ENCODE results near the gene SSX4B.
"Not testable (repeated sequence)": the region's sequence is repeated elsewhere in the genome, so short reads cannot be mapped to it uniquely, and the experiment has no call there.

SSX4B gene

GRCh38 chrX:48411860-48412259 lies at the start of gene SSX4B:
TSS of gene SSX4B (minus strand) at chrX:48411960. CDS start at chrX:48411372, 588 bp downstream.
- not testable (repeated sequence) for H2AFZ ChIP-seq (ENCODE audit: low read depth); H3K9ac ChIP-seq; H4K20me1 ChIP-seq (ENCODE audit: insufficient read depth); H3K79me2 ChIP-seq (ENCODE audit: insufficient read depth, low read depth); H3K36me3 ChIP-seq (ENCODE audit: insufficient read depth); H3K27me3 ChIP-seq (ENCODE audit: insufficient read depth, low read depth); H3K27ac ChIP-seq; H3K4me1 ChIP-seq (ENCODE audit: low read depth, poor library complexity, severe bottlenecking); H3K4me2 ChIP-seq; H3K4me3 ChIP-seq (IDR thresholded peaks at IDR 0.05; ENCODE audit: insufficient read depth, low read depth, low read length)

- H3K27me3 ChIP-seq (ENCODE audit: insufficient read depth, low read depth): no peaks in the 10 kb centered on the region
- H3K36me3 ChIP-seq (ENCODE audit: insufficient read depth): no peaks in the 10 kb centered on the region
- no peak overlapping the region for H3K4me3 ChIP-seq (IDR thresholded peaks at IDR 0.05; ENCODE audit: insufficient read depth, low read depth, low read length)
Measured at GRCh38 chrX:48460606-48461005, 48.8 kb upstream of the SSX4B start.

GRCh38 chrX:48460031-48460430 lies 48.3 kb upstream of the SSX4B start:
- H3K9ac ChIP-seq: no peak overlapping the region
- no peak overlapping the region for H3K27ac ChIP-seq
- H3K4me3 ChIP-seq (IDR thresholded peaks at IDR 0.05; ENCODE audit: insufficient read depth, low read depth, low read length): no peak overlapping the region
- H2AFZ ChIP-seq (ENCODE audit: low read depth): no peak overlapping the region
- H3K79me2 ChIP-seq (ENCODE audit: insufficient read depth, low read depth): peaks cover 12% of the 10 kb centered on the region; the same call in 1 of the 2 replicates
- H3K27me3 ChIP-seq (ENCODE audit: insufficient read depth, low read depth): no peaks in the 10 kb centered on the region
- no peak overlapping the region for H3K4me2 ChIP-seq
- peaks cover 3% of the 10 kb centered on the region for H3K4me1 ChIP-seq (ENCODE audit: low read depth, poor library complexity, severe bottlenecking)
- H4K20me1 ChIP-seq (ENCODE audit: insufficient read depth): no peaks in the 10 kb centered on the region
- TF ChIP-seq CTCF (conservative IDR thresholded peaks at IDR 0.05; ENCODE audit: low read depth, low read length): no peak
- no peaks in the 10 kb centered on the region for H3K36me3 ChIP-seq (ENCODE audit: insufficient read depth)

More at GRCh38 chrX:48460606-48461005, 48.8 kb upstream of the SSX4B start:
- H3K4me1 ChIP-seq (ENCODE audit: low read depth, poor library complexity, severe bottlenecking): peaks cover 8% of the 10 kb centered on the region
- TF ChIP-seq CTCF (conservative IDR thresholded peaks at IDR 0.05; ENCODE audit: low read depth, low read length): no peak
- H4K20me1 ChIP-seq (ENCODE audit: insufficient read depth): no peaks in the 10 kb centered on the region
- H3K27ac ChIP-seq: no peak overlapping the region
- peaks cover 17% of the 10 kb centered on the region; the same call in 1 of the 2 replicates for H3K79me2 ChIP-seq (ENCODE audit: insufficient read depth, low read depth)
- no peak overlapping the region for H3K4me2 ChIP-seq
- no peak overlapping the region for H3K9ac ChIP-seq
- no peak overlapping the region for H2AFZ ChIP-seq (ENCODE audit: low read depth)

- Histone ChIP-seq H3K79me2 (ENCODE audit: insufficient read depth, low read depth) (peaks cover 7% of the 10 kb centered on the region; the same call in 1 of the 2 replicates), H3K9ac (no peak overlapping the region), H3K4me2 (no peak overlapping the region), H4K20me1 (ENCODE audit: insufficient read depth) (no peaks in the 10 kb centered on the region), H3K36me3 (ENCODE audit: insufficient read depth) (no peaks in the 10 kb centered on the region), H3K27ac (no peak overlapping the region), H3K27me3 (ENCODE audit: insufficient read depth, low read depth) (no peaks in the 10 kb centered on the region), H3K4me3 (IDR thresholded peaks at IDR 0.05; ENCODE audit: insufficient read depth, low read depth, low read length) (no peak overlapping the region), H3K4me1 (ENCODE audit: low read depth, poor library complexity, severe bottlenecking) (peaks cover 3% of the 10 kb centered on the region), H2AFZ (ENCODE audit: low read depth) (no peak overlapping the region)
- no peak for TF ChIP-seq CTCF (conservative IDR thresholded peaks at IDR 0.05; ENCODE audit: low read depth, low read length)
Measured at GRCh38 chrX:48459483-48459882, 47.7 kb upstream of the SSX4B start.

- no peak for TF ChIP-seq CTCF (conservative IDR thresholded peaks at IDR 0.05; ENCODE audit: low read depth, low read length)
- no peaks in the 10 kb centered on the region for H4K20me1 ChIP-seq (ENCODE audit: insufficient read depth)
- no peak overlapping the region for H3K9ac ChIP-seq
- no peak overlapping the region for H3K27ac ChIP-seq
- no peak overlapping the region for H3K4me2 ChIP-seq
- H3K4me3 ChIP-seq (IDR thresholded peaks at IDR 0.05; ENCODE audit: insufficient read depth, low read depth, low read length): no peak overlapping the region
- no peaks in the 10 kb centered on the region for H3K4me1 ChIP-seq (ENCODE audit: low read depth, poor library complexity, severe bottlenecking)
- no peaks in the 10 kb centered on the region for H3K36me3 ChIP-seq (ENCODE audit: insufficient read depth)
- no peak overlapping the region for H2AFZ ChIP-seq (ENCODE audit: low read depth)
- no peaks in the 10 kb centered on the region for H3K27me3 ChIP-seq (ENCODE audit: insufficient read depth, low read depth)
- H3K79me2 ChIP-seq (ENCODE audit: insufficient read depth, low read depth): no peaks in the 10 kb centered on the region
Measured at GRCh38 chrX:48458711-48459110, 47.0 kb upstream of the SSX4B start.
